Measurements from ENCODE around the gene OTUD3. TPM values are rescaled to one million over a fixed set of nuclear protein-coding genes. Genes with fewer than 3 reads are reported as not detected.
A peak's percentile ranks its signal among the peaks of the same experiment; 100 is the strongest.

OTUD3 gene
- polyA plus RNA-seq, 1 donor (not counting 4 experiments of a cell fraction or from before 2014, with no cell fraction given) = 7.0 TPM

GRCh38 chr1:19903621-19904020 lies 21.4 kb downstream of the OTUD3 start:
- FAIRE-seq (peak; percentile 98), DNase-seq (ENCODE audit: low read depth, low spot score) (peak; percentile 58)
- dilution Hi-C loops (cut with MboI; ENCODE audit: extremely low pct_ligation_motif_present, low sequenced_read_pairs) = no loop called here
- H4K20me1 ChIP-seq (ENCODE audit: control insufficient read depth, extremely low read depth, insufficient read depth, low read length) = no peaks in the 10 kb centered on the region
- no peaks in the 10 kb centered on the region for H3K9me1 ChIP-seq (ENCODE audit: control insufficient read depth, extremely low read depth, insufficient read depth, low read length)
- TF ChIP-seq EZH2 (IDR thresholded peaks at IDR 0.05; ENCODE audit: low read length) (no peak), CTCF (optimal IDR thresholded peaks at IDR 0.05 in 1 of 3, IDR thresholded peaks at IDR 0.05 in 1 of 3, conservative IDR thresholded peaks at IDR 0.05 in 1 of 3; ENCODE audit: extremely low read depth in 1 of 3, insufficient read depth in 2 of 3, low read length in 3 of 3) (no peak)
- H3K4me2 ChIP-seq (ENCODE audit: control insufficient read depth, extremely low read depth, insufficient read depth, low read depth, low read length) = peak overlapping the region; percentile 49
- no peaks in the 10 kb centered on the region for H3K79me2 ChIP-seq (ENCODE audit: control insufficient read depth, insufficient read depth, low read length)
- H2AFZ ChIP-seq (ENCODE audit: control insufficient read depth, low read length) = no peak overlapping the region
- H3K9ac ChIP-seq (ENCODE audit: control insufficient read depth, extremely low read depth, insufficient read depth, low read length) = no peak overlapping the region
- H3K4me3 ChIP-seq (ENCODE audit: control insufficient read depth in 2 of 3, extremely low read depth in 1 of 3, insufficient read depth in 2 of 3, low read depth in 1 of 3, low read length in 3 of 3) = no peak overlapping the region
- H3K36me3 ChIP-seq (ENCODE audit: control insufficient read depth in 2 of 2, extremely low read depth in 1 of 2, insufficient read depth in 2 of 2, low read length in 2 of 2) = peaks cover 15 to 25% of the 10 kb centered on the region in 2 experiments
- H3K27ac ChIP-seq (ENCODE audit: control insufficient read depth, insufficient read depth, low read length) = peak overlapping the region; percentile 55
- H3K9me3 ChIP-seq (ENCODE audit: control insufficient read depth, low read depth, low read length) = no peaks in the 10 kb centered on the region
- no peaks in the 10 kb centered on the region for H3K27me3 ChIP-seq (ENCODE audit: control insufficient read depth, extremely low read depth, insufficient read depth, low read length)
- peaks cover 14% of the 10 kb centered on the region for H3K4me1 ChIP-seq (ENCODE audit: control insufficient read depth, extremely low read depth, insufficient read depth, low read length)

GRCh38 chr1:19907456-19907855 lies 25.3 kb downstream of the OTUD3 start:
- H4K20me1 ChIP-seq (ENCODE audit: control insufficient read depth, extremely low read depth, insufficient read depth, low read length) = no peaks in the 10 kb centered on the region
- FAIRE-seq = no peak
- H3K27ac ChIP-seq (ENCODE audit: control insufficient read depth, insufficient read depth, low read length) = no peak overlapping the region
- no peaks in the 10 kb centered on the region for H3K27me3 ChIP-seq (ENCODE audit: control insufficient read depth, extremely low read depth, insufficient read depth, low read length)
- peaks cover 29% of the 10 kb centered on the region in 2 experiments for H3K36me3 ChIP-seq (ENCODE audit: control insufficient read depth in 2 of 2, extremely low read depth in 1 of 2, insufficient read depth in 2 of 2, low read length in 2 of 2)
- no peak for DNase-seq (ENCODE audit: low read depth, low spot score)
- H2AFZ ChIP-seq (ENCODE audit: control insufficient read depth, low read length) = no peak overlapping the region
- no peaks in the 10 kb centered on the region for H3K9me1 ChIP-seq (ENCODE audit: control insufficient read depth, extremely low read depth, insufficient read depth, low read length)
- H3K79me2 ChIP-seq (ENCODE audit: control insufficient read depth, insufficient read depth, low read length) = no peaks in the 10 kb centered on the region
- TF ChIP-seq CTCF (optimal IDR thresholded peaks at IDR 0.05 in 1 of 3, IDR thresholded peaks at IDR 0.05 in 1 of 3, conservative IDR thresholded peaks at IDR 0.05 in 1 of 3; ENCODE audit: extremely low read depth in 1 of 3, insufficient read depth in 2 of 3, low read length in 3 of 3) (no peak), EZH2 (IDR thresholded peaks at IDR 0.05; ENCODE audit: low read length) (no peak)
- no peak overlapping the region for H3K9ac ChIP-seq (ENCODE audit: control insufficient read depth, extremely low read depth, insufficient read depth, low read length)
- H3K4me1 ChIP-seq (ENCODE audit: control insufficient read depth, extremely low read depth, insufficient read depth, low read length) = peaks cover 14% of the 10 kb centered on the region
- no peak overlapping the region for H3K4me3 ChIP-seq (ENCODE audit: control insufficient read depth in 2 of 3, extremely low read depth in 1 of 3, insufficient read depth in 2 of 3, low read depth in 1 of 3, low read length in 3 of 3)
- H3K9me3 ChIP-seq (ENCODE audit: control insufficient read depth, low read depth, low read length) = no peaks in the 10 kb centered on the region
- no peak overlapping the region for H3K4me2 ChIP-seq (ENCODE audit: control insufficient read depth, extremely low read depth, insufficient read depth, low read depth, low read length)
- dilution Hi-C loops (cut with MboI; ENCODE audit: extremely low pct_ligation_motif_present, low sequenced_read_pairs) = no loop called here

Data from keratinocyte (primary cell).